ENCODE data around the gene FGFR1OP2.

FGFR1OP2 gene

GRCh38 chr12:27001663-27002062 is 63.4 kb downstream of the FGFR1OP2 start:
- TF ChIP-seq, protein P1, sequence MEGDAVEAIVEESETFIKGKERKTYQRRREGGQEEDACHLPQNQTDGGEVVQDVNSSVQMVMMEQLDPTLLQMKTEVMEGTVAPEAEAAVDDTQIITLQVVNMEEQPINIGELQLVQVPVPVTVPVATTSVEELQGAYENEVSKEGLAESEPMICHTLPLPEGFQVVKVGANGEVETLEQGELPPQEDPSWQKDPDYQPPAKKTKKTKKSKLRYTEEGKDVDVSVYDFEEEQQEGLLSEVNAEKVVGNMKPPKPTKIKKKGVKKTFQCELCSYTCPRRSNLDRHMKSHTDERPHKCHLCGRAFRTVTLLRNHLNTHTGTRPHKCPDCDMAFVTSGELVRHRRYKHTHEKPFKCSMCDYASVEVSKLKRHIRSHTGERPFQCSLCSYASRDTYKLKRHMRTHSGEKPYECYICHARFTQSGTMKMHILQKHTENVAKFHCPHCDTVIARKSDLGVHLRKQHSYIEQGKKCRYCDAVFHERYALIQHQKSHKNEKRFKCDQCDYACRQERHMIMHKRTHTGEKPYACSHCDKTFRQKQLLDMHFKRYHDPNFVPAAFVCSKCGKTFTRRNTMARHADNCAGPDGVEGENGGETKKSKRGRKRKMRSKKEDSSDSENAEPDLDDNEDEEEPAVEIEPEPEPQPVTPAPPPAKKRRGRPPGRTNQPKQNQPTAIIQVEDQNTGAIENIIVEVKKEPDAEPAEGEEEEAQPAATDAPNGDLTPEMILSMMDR (conservative IDR thresholded peaks at IDR 0.05; ENCODE audit: low read depth, low read length) = no peak
- Histone ChIP-seq H3K9ac (no peak overlapping the region), H3K27ac (no peak overlapping the region), H4K20me1 (ENCODE audit: insufficient read depth) (no peaks in the 10 kb centered on the region), H3K4me2 (no peak overlapping the region), H3K27me3 (ENCODE audit: insufficient read depth, low read depth) (no peaks in the 10 kb centered on the region), H3K36me3 (ENCODE audit: insufficient read depth) (no peaks in the 10 kb centered on the region), H3K79me2 (ENCODE audit: insufficient read depth, low read depth) (no peaks in the 10 kb centered on the region; the same call in 1 of the 2 replicates), H3K4me1 (ENCODE audit: low read depth, poor library complexity, severe bottlenecking) (no peaks in the 10 kb centered on the region), H3K4me3 (IDR thresholded peaks at IDR 0.05; ENCODE audit: insufficient read depth, low read depth, low read length) (no peak overlapping the region), H2AFZ (ENCODE audit: low read depth) (no peak overlapping the region)

DNA sequence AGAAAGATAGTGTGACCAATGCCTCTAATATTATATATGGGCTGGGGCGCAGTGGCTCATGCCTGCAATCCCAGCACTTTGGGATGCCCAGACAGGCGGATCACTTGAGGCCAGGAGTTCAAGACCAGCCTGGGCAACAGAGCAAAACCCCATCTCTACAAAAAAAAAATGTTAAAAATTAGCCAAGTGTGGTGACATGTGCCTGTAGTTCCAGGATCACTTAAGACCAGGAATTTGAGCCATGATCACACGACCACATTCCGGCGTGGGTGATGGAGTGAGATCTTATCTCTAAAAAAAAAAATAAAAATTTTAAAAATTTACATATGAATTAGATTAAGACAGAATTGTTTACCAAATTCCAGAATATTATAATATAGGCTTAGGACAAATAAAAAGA is 63.9 kb downstream of the FGFR1OP2 start:
- H3K9ac ChIP-seq = no peak overlapping the region
- H3K4me3 ChIP-seq (IDR thresholded peaks at IDR 0.05; ENCODE audit: insufficient read depth, low read depth, low read length) = no peak overlapping the region
- no peaks in the 10 kb centered on the region for H3K4me1 ChIP-seq (ENCODE audit: low read depth, poor library complexity, severe bottlenecking)
- no peak overlapping the region for H3K27ac ChIP-seq
- no peak overlapping the region for H2AFZ ChIP-seq (ENCODE audit: low read depth)
- TF ChIP-seq, protein P1 (conservative IDR thresholded peaks at IDR 0.05; ENCODE audit: low read depth, low read length) = no peak
- no peak overlapping the region for H3K4me2 ChIP-seq
- H3K36me3 ChIP-seq (ENCODE audit: insufficient read depth) = no peaks in the 10 kb centered on the region
- H3K79me2 ChIP-seq (ENCODE audit: insufficient read depth, low read depth) = no peaks in the 10 kb centered on the region; the same call in 1 of the 2 replicates
- H3K27me3 ChIP-seq (ENCODE audit: insufficient read depth, low read depth) = no peaks in the 10 kb centered on the region
- no peaks in the 10 kb centered on the region for H4K20me1 ChIP-seq (ENCODE audit: insufficient read depth)

DNA sequence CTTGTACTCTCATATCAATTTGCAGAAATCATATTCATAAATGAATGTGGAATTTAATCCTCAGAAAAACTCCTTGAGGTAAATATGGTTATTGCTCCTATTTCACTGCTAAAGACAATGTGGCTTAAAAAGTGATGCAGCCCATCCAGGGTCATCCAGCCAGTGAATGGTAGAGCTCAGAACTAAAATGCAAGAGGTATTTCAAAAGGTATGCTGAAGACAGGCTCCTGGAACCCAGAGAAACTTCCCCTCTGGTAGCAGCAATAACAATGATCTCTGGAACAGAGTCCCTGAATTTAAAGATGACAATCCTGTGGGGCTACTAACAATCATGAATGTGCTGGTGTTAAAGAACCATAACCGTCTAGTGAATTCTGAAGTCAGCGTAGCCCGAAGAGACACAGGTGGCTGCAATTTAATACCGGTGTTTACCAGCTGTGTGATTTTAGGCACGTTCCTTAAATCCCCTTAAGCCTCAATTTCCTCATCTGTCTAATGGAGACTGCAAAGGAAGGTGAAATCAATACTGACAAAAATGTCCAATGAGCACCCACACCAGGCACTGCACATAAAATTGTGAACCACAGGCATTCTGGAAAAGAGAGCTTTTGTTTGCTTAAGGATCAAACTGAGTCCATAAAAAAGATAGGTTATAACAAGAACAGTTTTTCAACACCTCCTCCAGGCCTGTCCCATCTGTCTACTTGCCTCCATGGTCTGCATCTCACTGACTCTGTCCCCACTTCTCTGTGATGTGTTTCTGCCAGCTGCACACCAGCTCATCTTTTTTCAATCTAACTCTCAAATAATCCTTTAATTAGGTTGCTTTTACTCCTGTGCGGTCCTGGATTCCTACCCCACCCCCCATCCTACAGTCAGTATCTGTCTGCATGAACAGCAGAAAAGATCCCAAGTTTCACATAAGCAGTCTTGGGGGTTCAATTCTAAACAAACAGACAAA is 65.4 kb downstream of the FGFR1OP2 start:
- TF ChIP-seq, protein P1 (conservative IDR thresholded peaks at IDR 0.05; ENCODE audit: low read depth, low read length) = no peak
- Histone ChIP-seq H3K27me3 (ENCODE audit: insufficient read depth, low read depth) (no peaks in the 10 kb centered on the region), H3K4me2 (no peak overlapping the region), H3K9ac (no peak overlapping the region), H3K27ac (no peak overlapping the region), H3K79me2 (ENCODE audit: insufficient read depth, low read depth) (no peaks in the 10 kb centered on the region; the same call in 1 of the 2 replicates), H3K36me3 (ENCODE audit: insufficient read depth) (no peaks in the 10 kb centered on the region), H2AFZ (ENCODE audit: low read depth) (no peak overlapping the region), H4K20me1 (ENCODE audit: insufficient read depth) (no peaks in the 10 kb centered on the region), H3K4me3 (IDR thresholded peaks at IDR 0.05; ENCODE audit: insufficient read depth, low read depth, low read length) (no peak overlapping the region), H3K4me1 (ENCODE audit: low read depth, poor library complexity, severe bottlenecking) (no peaks in the 10 kb centered on the region)

DNA sequence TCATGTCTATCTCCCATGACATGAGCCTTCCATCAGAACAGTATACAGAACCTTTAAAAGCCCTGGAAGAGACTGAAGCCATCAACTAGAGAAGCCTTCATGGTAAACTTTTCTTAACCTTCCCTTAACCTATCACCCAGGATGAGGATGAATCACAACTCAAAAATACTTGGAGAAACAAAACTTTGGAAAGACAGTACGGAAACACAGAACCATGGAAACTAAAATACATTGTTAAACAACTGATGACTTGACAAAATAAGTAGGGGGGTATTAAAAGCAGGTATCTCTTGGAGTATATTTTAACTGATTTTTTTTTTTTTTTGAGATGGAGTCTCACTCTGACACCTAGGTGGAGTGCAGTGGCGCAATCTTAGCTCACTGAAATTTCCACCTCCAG is 67.2 kb downstream of the FGFR1OP2 start:
- no peaks in the 10 kb centered on the region for H3K4me1 ChIP-seq (ENCODE audit: low read depth, poor library complexity, severe bottlenecking)
- H3K9ac ChIP-seq = no peak overlapping the region
- H4K20me1 ChIP-seq (ENCODE audit: insufficient read depth) = no peaks in the 10 kb centered on the region
- no peaks in the 10 kb centered on the region for H3K36me3 ChIP-seq (ENCODE audit: insufficient read depth)
- no peaks in the 10 kb centered on the region; the same call in 1 of the 2 replicates for H3K79me2 ChIP-seq (ENCODE audit: insufficient read depth, low read depth)
- H3K27me3 ChIP-seq (ENCODE audit: insufficient read depth, low read depth) = no peaks in the 10 kb centered on the region
- H3K27ac ChIP-seq = no peak overlapping the region
- no peak overlapping the region for H3K4me3 ChIP-seq (IDR thresholded peaks at IDR 0.05; ENCODE audit: insufficient read depth, low read depth, low read length)
- H2AFZ ChIP-seq (ENCODE audit: low read depth) = no peak overlapping the region
- H3K4me2 ChIP-seq = no peak overlapping the region
- TF ChIP-seq, protein P1 (conservative IDR thresholded peaks at IDR 0.05; ENCODE audit: low read depth, low read length) = no peak
